ENCODE data around the gene NTN1.

Gene NTN1

GRCh38 chr17:9220398-9221146 is 199.3 kb downstream of the NTN1 start:
- DNase-seq = no peak

GRCh38 chr17:9221147-9221921 is 200.0 kb downstream of the NTN1 start:
- no peak for DNase-seq

GRCh38 chr17:9221922-9222180 is 200.5 kb downstream of the NTN1 start:
- DNase-seq = no peak

GRCh38 chr17:9223531-9223930 is 202.2 kb downstream of the NTN1 start:
- DNase-seq = no peak

- no peak for DNase-seq
These were observed 203.2 kb downstream of the NTN1 start for GRCh38 chr17:9224485-9224884.

- DNase-seq = no peak
These were observed 204.2 kb downstream of the NTN1 start for GRCh38 chr17:9225305-9226101.

- no peak for DNase-seq
These were observed 205.0 kb downstream of the NTN1 start for GRCh38 chr17:9226130-9226793.

GRCh38 chr17:9226794-9227135 is 205.5 kb downstream of the NTN1 start:
- no peak for DNase-seq

GRCh38 chr17:9227819-9228407 is 206.6 kb downstream of the NTN1 start:
- DNase-seq = no peak

GRCh38 chr17:9228408-9229159 is 207.3 kb downstream of the NTN1 start:
- no peak for DNase-seq

GRCh38 chr17:9229160-9229825 is 208.0 kb downstream of the NTN1 start:
- no peak for DNase-seq

GRCh38 chr17:9229826-9230201 is 208.5 kb downstream of the NTN1 start:
- DNase-seq = no peak

GRCh38 chr17:9230346-9230745 is 209.0 kb downstream of the NTN1 start:
- DNase-seq = no peak

- DNase-seq = no peak
These were observed 209.6 kb downstream of the NTN1 start for GRCh38 chr17:9230861-9231260.

- no peak for DNase-seq
These were observed 210.3 kb downstream of the NTN1 start for GRCh38 chr17:9231449-9232154.

GRCh38 chr17:9232155-9232475 is 210.8 kb downstream of the NTN1 start:
- DNase-seq = no peak

GRCh38 chr17:9232591-9233270 is 211.4 kb downstream of the NTN1 start:
- DNase-seq = no peak

GRCh38 chr17:9233271-9233599 is 211.9 kb downstream of the NTN1 start:
- DNase-seq = no peak

GRCh38 chr17:9233761-9234160 is 212.5 kb downstream of the NTN1 start:
- DNase-seq = no peak

- no peak for DNase-seq
These were observed 213.2 kb downstream of the NTN1 start for GRCh38 chr17:9234389-9234945.

Data from activated CD4-positive, alpha-beta T cell treated with anti-CD3 and anti-CD28 coated beads, Interleukin-2, amount 50 U/mL, for 4 hours (primary cell).